GM13976 (cell line): Measurements from ENCODE around the gene KCNMA1.

Experiments used
- DNase-seq: peaks from one replicate; pipeline ENCODE4 v3.0.0; 2012; ENCODE audit warnings: low spot score
- in situ Hi-C: fragments of 300-500 bp; cut with MboI; formaldehyde crosslinking; loops from one replicate; pipeline ENCODE4 v1.12.0; 2022; ENCODE audit warnings: low sequenced_read_pairs, mixed read lengths, inconsistent platforms; ENCODE audit not compliant: unreplicated experiment
- TF ChIP-seq, protein P1 (sequence below): IDR thresholded peaks from 2 replicates; pipeline ENCODE4 v1.5.1; 2012; ENCODE audit warnings: borderline replicate concordance, mild to moderate bottlenecking; ENCODE audit not compliant: insufficient read depth; ENCODE audit errors: extremely low read depth, missing control alignments, control extremely low read depth

KCNMA1 gene

GRCh38 chr10:76937181-76937600, 700.4 kb downstream of the KCNMA1 start:
- DNase-seq = no peak
- TF ChIP-seq, protein P1, sequence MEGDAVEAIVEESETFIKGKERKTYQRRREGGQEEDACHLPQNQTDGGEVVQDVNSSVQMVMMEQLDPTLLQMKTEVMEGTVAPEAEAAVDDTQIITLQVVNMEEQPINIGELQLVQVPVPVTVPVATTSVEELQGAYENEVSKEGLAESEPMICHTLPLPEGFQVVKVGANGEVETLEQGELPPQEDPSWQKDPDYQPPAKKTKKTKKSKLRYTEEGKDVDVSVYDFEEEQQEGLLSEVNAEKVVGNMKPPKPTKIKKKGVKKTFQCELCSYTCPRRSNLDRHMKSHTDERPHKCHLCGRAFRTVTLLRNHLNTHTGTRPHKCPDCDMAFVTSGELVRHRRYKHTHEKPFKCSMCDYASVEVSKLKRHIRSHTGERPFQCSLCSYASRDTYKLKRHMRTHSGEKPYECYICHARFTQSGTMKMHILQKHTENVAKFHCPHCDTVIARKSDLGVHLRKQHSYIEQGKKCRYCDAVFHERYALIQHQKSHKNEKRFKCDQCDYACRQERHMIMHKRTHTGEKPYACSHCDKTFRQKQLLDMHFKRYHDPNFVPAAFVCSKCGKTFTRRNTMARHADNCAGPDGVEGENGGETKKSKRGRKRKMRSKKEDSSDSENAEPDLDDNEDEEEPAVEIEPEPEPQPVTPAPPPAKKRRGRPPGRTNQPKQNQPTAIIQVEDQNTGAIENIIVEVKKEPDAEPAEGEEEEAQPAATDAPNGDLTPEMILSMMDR = no peak
- in situ Hi-C loops = no loop called here

GRCh38 chr10:76935941-76936613, 701.5 kb downstream of the KCNMA1 start:
- no peak for DNase-seq
- in situ Hi-C loops = no loop called here
- TF ChIP-seq, protein P1 = no peak

DNA sequence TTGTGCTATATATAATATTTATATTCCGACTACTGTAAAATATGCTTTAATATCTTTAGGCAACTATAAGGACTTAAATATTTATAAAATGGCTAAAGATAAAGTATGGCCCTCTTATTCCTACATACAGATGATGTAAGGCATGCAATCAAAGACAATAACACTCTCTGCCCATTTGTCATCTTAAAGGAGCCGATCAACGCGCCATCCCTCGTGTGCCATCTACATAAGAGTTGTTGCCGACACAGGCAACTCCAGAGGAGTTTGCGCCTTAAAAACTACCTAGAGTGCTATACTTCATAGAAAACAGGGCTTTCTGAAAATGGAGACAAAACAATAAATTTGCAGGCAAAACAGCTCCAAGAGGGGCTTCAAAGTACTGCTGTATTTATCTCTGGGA, 709.0 kb downstream of the KCNMA1 start:
- TF ChIP-seq, protein P1 = no peak
- DNase-seq = no peak
- in situ Hi-C loops = no loop called here

DNA sequence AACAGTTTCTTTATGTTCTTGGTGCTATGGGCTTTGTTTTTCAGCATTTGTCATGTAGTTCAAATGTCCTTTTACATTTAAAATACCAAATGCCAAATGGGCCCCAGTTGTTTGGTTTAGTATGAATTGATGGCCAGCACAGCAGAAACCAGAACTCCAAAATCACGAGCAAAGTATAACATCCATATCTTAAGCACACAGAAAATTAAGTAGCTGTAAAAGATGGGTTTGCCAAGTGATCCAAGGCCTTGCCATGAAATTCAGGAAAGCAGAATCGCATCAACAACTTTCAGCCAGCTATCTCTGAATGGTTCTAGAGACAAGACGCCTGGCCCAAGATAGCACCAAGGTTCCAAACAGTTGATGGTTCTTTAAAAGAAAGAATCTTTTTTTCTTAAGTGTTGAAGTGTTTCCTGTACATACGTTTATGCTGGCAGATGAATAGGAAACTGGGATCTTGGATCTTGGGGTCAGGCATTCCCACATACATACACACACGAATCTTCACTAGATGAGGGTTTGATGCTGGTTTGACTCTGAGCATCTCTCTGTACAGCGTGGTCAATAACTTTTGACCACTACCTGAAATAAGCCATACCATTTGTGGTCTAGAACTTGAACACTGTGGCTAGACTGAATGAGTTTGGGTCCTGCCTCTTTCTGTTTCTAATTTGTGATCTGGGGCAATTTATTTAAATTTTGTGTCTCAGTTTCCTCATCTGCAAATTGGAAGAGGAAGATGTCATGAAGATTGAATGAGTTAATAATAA, 711.8 kb downstream of the KCNMA1 start:
- in situ Hi-C loops = no loop called here
- no peak for DNase-seq
- TF ChIP-seq, protein P1 = no peak

DNA sequence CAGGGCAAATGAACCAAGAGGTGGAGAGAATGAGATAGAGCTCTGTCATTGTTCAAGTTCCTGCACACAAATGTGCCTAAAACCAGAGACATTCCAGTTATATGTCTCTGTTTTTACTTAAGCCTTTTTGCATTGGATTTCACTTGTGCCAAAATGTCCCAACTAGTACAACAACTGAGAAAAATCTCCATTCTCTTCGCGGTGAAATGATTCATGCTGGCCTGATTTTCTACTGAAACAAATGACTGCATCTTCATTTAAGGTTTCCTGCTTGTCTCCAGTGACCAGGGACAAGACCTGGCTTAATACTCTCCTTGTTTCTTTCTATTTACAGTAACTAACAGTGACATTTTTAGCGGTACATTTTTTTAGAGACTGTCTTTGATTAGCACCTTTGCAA, 714.9 kb downstream of the KCNMA1 start:
- no peak for DNase-seq
- in situ Hi-C loops = no loop called here
- TF ChIP-seq, protein P1 = no peak

DNA sequence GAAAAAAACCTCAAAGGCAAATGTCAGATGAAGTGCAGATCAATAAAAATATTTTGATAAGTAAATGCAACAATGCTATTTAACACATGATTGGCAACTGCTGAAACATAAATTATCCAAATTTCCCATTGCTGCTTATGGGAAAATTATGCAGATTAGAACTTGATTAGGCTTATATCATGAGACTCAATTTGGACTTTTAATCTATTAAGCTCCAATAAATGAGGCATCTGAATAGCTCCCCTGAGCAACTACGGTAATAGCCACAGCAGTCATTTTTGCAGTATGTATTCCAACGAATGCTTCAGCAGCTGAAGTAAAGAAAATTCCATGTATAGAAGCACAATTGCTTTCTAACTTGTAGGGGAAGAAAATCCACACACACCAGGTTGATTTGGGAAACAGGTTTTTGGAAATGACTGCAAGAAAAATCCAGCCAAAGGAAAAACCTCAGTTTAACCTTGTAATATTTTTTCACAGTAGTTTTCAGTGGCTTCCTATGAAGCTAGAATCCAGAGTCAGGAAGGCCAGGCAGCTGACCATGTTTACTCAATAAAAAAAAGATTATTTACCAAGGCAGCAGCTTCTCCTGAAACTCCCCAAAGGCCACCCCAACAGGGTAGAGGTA, 716.1 kb downstream of the KCNMA1 start:
- TF ChIP-seq, protein P1 = no peak
- no peak for DNase-seq
- in situ Hi-C loops = no loop called here
